ENCODE data around the gene ELOVL6. TPM values are rescaled to one million over a fixed set of nuclear protein-coding genes. Genes with fewer than 3 reads are reported as not detected.

The ELOVL6 gene
- polyA plus RNA-seq, 1 experiment = 30.7 TPM

GRCh38 chr4:110170861-110171260 is 27.6 kb downstream of the ELOVL6 start:
- no peak for DNase-seq (ENCODE audit: low read depth, low spot score)
- CTCF ChIA-PET = interaction anchor here (0.6 to 0.9 kb wide), 3 partner anchors 120 to 989 kb away, joined by 3 to 4 read pairs (median 4); no protein-coding TSS in a partner anchor
- TF ChIP-seq CTCF (IDR thresholded peaks at IDR 0.05; ENCODE audit: low read depth, low read length) = no peak
- Histone ChIP-seq H3K4me3 (ENCODE audit: low read depth, low read length) (no peak overlapping the region), H3K27me3 (ENCODE audit: control insufficient read depth, insufficient read depth, low read length) (no peaks in the 10 kb centered on the region), H3K27ac (ENCODE audit: low read depth, low read length) (no peak overlapping the region), H3K9me3 (ENCODE audit: control insufficient read depth, insufficient read depth, low read length) (no peaks in the 10 kb centered on the region)
- POLR2A ChIA-PET = no interaction called here

GRCh38 chr4:110165382-110166286 is 32.8 kb downstream of the ELOVL6 start:
- TF ChIP-seq CTCF (IDR thresholded peaks at IDR 0.05; ENCODE audit: low read depth, low read length) = no peak
- Histone ChIP-seq H3K27ac (ENCODE audit: low read depth, low read length) (peak overlapping the region; percentile 49), H3K9me3 (ENCODE audit: control insufficient read depth, insufficient read depth, low read length) (no peaks in the 10 kb centered on the region), H3K27me3 (ENCODE audit: control insufficient read depth, insufficient read depth, low read length) (no peaks in the 10 kb centered on the region), H3K4me3 (ENCODE audit: low read depth, low read length) (no peak overlapping the region)
- DNase-seq (ENCODE audit: low read depth, low spot score) = no peak
- ChIA-PET CTCF (interaction anchor here (0.7 to 0.9 kb wide), 2 partner anchors 10 to 22 kb away, joined by 3 read pairs; no protein-coding TSS in a partner anchor), POLR2A (no interaction called here)

- TF ChIP-seq CTCF (IDR thresholded peaks at IDR 0.05; ENCODE audit: low read depth, low read length) = no peak
- CTCF ChIA-PET = interaction anchor here (0.9 kb wide), 1 partner anchor 11 kb away, joined by 3 read pairs; no protein-coding TSS in a partner anchor
- no peak for DNase-seq (ENCODE audit: low read depth, low spot score)
- Histone ChIP-seq H3K4me3 (ENCODE audit: low read depth, low read length) (no peak overlapping the region), H3K27ac (ENCODE audit: low read depth, low read length) (peak overlapping the region; percentile 49), H3K9me3 (ENCODE audit: control insufficient read depth, insufficient read depth, low read length) (no peaks in the 10 kb centered on the region), H3K27me3 (ENCODE audit: control insufficient read depth, insufficient read depth, low read length) (no peaks in the 10 kb centered on the region)
- POLR2A ChIA-PET = no interaction called here
Measured at GRCh38 chr4:110164856-110165255, 33.6 kb downstream of the ELOVL6 start.

GRCh38 chr4:110164251-110164650 is 34.2 kb downstream of the ELOVL6 start:
- Histone ChIP-seq H3K27me3 (ENCODE audit: control insufficient read depth, insufficient read depth, low read length) (no peaks in the 10 kb centered on the region), H3K4me3 (ENCODE audit: low read depth, low read length) (no peak overlapping the region), H3K27ac (ENCODE audit: low read depth, low read length) (no peak overlapping the region), H3K9me3 (ENCODE audit: control insufficient read depth, insufficient read depth, low read length) (no peaks in the 10 kb centered on the region)
- no peak for TF ChIP-seq CTCF (IDR thresholded peaks at IDR 0.05; ENCODE audit: low read depth, low read length)
- CTCF ChIA-PET = no interaction called here
- DNase-seq (ENCODE audit: low read depth, low spot score) = no peak
- POLR2A ChIA-PET = no interaction called here

All from AG04450 (cell line).